Endometrial microvascular endothelial cells (primary cell): Measurements from ENCODE around the gene ARL5C. TPM values are rescaled to one million over a fixed set of nuclear protein-coding genes. Genes with fewer than 3 reads are reported as not detected.
"Not testable (repeated sequence)": the region's sequence is repeated elsewhere in the genome, so short reads cannot be mapped to it uniquely, and the experiment has no call there.

Experiments
- in situ Hi-C: cut with HindIII; loops from 2 replicates; pipeline ENCODE4 v1.10.0; 2017; ENCODE audit warnings: low sequenced_read_pairs, low pct_unique_long_range_greater_than_20kb; ENCODE audit errors: inconsistent ontology term
- total RNA-seq: library from RNA; depleted of rRNA; stranded (reverse); fragments of >200 nt; gene quantifications from one replicate; pipeline ENCODE4 v1.2.3, GENCODE V29; 2015; ENCODE audit errors: inconsistent ontology term

ARL5C gene
- total RNA-seq, 1 donor from 2014 or later, result not detected

- in situ Hi-C loops, result no loop called here
Measured at GRCh38 chr17:39170558-39170957, 4.6 kb upstream of the ARL5C start.

- in situ Hi-C loops, result no loop called here
Measured at GRCh38 chr17:39170109-39170508, 4.1 kb upstream of the ARL5C start.

GRCh38 chr17:39169518-39169917 lies 3.6 kb upstream of the ARL5C start:
- in situ Hi-C loops, result no loop called here

GRCh38 chr17:39169101-39169500 lies 3.1 kb upstream of the ARL5C start:
- in situ Hi-C loops, result no loop called here

- in situ Hi-C loops, result not testable (repeated sequence)
Measured at GRCh38 chr17:39168503-39168902, 2.5 kb upstream of the ARL5C start.

- in situ Hi-C loops, result no loop called here
Measured at GRCh38 chr17:39167476-39167875, 1.5 kb upstream of the ARL5C start.

- in situ Hi-C loops, result no loop called here
Measured at GRCh38 chr17:39166437-39167335, 725 bp upstream of the ARL5C start.

- in situ Hi-C loops, result no loop called here
Measured at GRCh38 chr17:39165178-39165840, 652 bp downstream of the ARL5C start.

GRCh38 chr17:39164675-39165143 lies 1.3 kb downstream of the ARL5C start:
- in situ Hi-C loops, result no loop called here

GRCh38 chr17:39161962-39162361 lies 4.0 kb downstream of the ARL5C start:
- in situ Hi-C loops, result no loop called here

- in situ Hi-C loops, result no loop called here
Measured at GRCh38 chr17:39158623-39159022, 7.3 kb downstream of the ARL5C start.

GRCh38 chr17:39156491-39156890 lies 9.5 kb downstream of the ARL5C start:
- in situ Hi-C loops, result no loop called here

GRCh38 chr17:39155654-39156053 lies 10.3 kb downstream of the ARL5C start:
- in situ Hi-C loops, result no loop called here

- in situ Hi-C loops, result no loop called here
Measured at GRCh38 chr17:39153599-39154051, 12.3 kb downstream of the ARL5C start.

- in situ Hi-C loops, result no loop called here
Measured at GRCh38 chr17:39151943-39152818, 13.8 kb downstream of the ARL5C start.

- in situ Hi-C loops, result no loop called here
Measured at GRCh38 chr17:39151150-39151942, 14.6 kb downstream of the ARL5C start, which contains the start of gene PLXDC1. TSS of gene PLXDC1 (minus strand) at chr17:39151637. CDS start at chr17:39151437, 200 bp downstream.

- in situ Hi-C loops, result no loop called here
Measured at GRCh38 chr17:39150795-39151149, 15.2 kb downstream of the ARL5C start.

GRCh38 chr17:39150104-39150634 lies 15.8 kb downstream of the ARL5C start:
- in situ Hi-C loops, result no loop called here
